DLD1 (cell line): ENCODE data around the gene TIMM29.

Experiments
- in situ Hi-C: cut with HindIII; loops from 2 replicates; pipeline ENCODE4 v1.10.0; 2017; ENCODE audit warnings: low sequenced_read_pairs

TIMM29 gene

DNA sequence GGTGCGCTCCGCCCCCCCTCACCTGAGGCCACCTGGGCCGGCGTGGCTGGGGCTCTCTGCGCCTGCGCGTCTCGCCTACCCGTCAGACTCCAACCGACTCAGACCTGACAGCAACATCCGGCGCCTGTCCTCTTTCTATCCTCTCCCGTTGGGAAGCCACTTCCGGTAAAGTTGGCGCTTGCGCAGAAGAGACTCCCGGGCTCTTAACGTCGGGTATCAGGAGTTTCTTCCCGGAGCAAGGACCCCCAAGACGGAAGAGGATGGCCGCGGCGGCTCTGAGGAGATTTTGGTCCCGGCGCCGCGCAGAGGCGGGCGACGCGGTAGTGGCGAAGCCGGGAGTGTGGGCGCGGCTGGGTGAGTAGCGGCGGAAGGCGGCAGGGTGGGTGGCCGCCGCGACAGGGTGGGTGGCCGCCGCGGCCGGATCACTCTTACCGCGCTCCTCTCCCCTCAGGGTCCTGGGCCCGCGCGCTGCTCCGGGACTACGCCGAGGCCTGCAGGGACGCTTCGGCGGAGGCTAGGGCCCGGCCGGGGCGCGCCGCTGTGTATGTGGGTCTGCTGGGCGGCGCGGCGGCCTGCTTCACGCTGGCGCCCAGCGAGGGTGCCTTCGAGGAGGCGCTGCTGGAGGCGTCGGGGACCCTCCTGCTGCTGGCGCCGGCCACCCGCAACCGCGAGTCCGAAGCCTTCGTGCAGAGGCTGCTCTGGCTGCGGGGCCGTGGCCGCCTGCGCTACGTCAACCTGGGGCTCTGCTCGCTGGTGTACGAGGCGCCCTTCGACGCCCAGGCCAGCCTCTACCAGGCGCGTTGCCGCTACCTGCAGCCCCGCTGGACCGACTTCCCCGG is at the start of gene TIMM29, which contains the start of gene YIPF2:
Gene TIMM29 (plus strand): TSS at position 249 of the 839 bp plus-strand sequence. CDS start 12 bp downstream, at position 261.
Gene YIPF2 (minus strand): TSS at position 77 of the 839 bp plus-strand sequence. CDS start 229 bp downstream, outside the sequence.
- in situ Hi-C loops: no loop called here

DNA sequence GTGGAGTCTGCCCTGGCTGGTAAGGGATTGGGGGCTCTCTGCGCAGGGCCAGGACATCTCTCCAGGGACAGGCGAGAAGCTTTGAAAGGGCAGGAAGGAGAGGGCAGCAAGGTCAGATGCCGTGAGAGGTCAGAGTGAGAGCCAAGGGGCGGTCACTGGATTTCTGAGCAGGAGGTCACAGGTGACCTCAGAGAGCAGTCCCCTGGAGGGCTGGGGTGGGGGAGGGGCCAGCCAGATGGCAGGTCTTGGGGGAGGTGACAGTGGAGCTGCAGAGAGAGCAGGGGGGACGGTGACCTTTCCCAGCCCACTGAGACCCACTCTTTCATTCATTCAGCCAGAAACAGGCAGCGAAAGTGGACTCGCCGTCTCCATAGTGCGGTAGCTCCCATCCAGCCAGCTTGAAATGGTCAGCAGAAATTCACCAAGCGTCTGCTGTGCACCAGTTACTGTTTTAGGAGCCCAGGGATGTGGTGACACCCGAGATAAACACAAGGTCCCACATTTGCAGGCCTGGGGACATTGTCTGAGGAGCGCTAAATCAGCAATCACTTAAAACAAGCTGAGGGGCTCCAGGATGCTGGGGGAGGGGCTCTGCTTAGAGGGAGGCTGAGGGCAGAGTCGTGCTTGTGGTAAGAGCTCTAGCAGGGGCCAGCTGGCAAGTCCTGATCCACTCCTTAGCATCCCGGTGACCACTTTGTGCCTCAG is 47.1 kb upstream of the TIMM29 start:
- in situ Hi-C loops: no loop called here

DNA sequence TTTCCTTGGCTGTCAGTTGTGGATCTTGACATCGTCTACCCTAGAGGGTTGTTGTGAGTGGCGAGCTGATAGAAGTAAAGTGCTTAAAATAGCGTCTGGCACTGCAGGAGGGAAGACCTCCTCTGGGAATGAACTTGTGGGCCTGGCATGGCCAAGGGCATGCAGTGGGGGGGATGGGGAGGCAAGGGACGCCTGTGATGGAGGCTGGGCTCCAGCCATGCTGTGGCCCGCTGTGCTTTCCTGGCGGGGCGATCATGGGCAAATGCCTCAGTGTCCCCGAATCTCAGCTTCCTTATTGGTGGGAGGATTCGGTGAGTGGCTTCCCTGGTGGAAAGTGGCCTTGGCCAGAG is 46.5 kb upstream of the TIMM29 start:
- in situ Hi-C loops: no loop called here

DNA sequence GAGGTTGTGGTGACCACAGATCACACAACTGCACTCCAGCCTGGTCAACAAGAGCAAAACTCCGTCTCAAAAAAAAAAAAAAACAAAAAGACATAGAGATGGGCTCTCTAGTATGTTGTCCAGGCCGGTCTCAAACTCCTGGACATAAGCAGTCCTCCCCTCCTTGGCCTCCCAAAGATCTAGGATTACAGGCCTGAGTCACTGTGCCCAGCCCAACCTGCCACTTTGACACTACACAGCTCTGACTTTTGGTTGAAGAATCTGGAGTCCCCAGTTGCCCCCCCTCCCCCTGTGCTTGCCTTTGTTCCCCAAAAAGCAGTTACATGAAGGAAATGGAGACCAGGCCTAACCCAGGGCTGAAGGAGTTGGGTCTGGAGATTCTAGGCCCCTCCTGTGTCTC is 44.3 kb upstream of the TIMM29 start:
- in situ Hi-C loops: no loop called here

DNA sequence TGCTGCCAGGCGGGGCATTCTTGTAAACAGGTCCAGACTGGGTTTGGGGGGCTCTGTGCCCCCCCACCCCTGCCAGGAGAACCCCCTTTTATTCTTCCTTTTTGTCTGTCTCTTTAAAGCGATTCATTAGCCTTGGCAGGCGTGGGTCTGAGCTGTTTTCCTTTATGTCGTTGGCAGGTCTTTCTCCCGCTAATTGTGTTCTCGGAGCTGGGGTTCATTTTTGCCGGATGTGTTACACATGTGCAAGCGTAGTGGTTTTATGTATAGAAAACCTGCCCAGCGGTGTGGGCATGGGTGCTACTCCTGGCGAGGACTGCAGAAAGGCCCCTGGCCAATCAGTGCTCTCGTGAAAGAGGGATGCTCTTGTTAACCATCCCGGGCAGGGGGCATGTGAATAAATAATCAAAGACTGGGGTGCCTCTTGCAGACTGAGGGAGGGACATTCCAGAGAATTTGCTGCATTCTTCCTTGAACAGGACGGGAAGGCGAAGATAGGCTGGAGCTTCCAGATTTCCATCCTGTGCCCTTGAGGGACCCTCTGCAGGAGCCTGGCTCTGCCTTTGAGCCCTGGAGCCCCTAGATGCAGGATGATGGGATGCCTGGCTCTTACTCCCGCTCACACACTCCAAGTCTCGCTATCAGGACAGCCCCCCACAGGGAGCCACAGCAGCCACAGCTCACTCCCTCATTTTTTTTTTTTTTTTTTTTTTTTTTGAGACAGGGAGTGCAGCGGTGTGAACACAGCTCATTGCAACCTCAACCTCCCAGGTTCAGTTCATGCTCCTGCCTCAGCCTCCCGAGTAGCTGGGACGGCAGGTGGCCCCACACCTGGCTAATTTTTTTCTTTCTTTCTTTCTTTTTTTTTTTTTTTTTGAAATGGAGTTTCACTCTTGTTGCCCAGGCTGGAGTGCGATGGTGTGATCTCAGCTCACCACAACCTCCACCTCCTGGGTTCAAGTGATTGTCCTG is 43.1 kb upstream of the TIMM29 start:
- in situ Hi-C loops: no loop called here

DNA sequence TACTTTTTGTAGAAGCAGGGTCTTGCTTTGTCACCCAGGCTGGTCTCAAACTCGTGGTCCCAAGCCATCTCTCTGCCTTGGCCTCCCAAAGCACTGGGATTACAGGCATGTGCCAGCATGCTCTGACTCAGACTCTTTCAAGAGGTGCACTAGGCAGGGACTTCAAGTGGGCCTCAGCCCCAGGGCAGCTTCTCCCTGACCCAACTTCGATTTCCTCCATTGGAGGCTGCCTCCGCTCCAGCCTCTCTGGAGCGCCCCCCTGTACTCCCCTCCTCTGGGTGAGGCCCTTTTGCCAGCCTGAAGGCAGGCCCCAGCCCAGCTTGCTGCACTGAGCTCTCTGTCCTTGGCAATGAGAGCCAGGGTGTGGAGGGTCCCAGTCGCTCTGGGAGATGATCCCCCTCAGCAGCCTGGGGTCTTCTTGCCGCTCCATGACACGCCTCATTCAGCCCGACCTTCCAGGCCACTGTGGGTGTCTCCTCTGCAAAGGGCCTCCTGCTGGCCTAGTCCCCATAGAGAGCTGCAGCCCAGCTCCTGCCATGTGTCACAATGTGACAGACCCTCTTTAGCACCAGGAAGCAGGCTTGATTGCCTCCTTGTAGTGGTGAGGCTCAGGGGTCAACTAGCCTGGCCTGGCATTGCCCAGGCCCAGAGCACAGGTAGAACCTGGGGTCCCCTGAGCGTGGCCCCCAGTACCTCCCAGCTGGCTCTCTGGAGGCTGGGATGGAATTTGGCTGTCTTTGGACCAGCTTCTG is 40.8 kb upstream of the TIMM29 start:
- in situ Hi-C loops: no loop called here

DNA sequence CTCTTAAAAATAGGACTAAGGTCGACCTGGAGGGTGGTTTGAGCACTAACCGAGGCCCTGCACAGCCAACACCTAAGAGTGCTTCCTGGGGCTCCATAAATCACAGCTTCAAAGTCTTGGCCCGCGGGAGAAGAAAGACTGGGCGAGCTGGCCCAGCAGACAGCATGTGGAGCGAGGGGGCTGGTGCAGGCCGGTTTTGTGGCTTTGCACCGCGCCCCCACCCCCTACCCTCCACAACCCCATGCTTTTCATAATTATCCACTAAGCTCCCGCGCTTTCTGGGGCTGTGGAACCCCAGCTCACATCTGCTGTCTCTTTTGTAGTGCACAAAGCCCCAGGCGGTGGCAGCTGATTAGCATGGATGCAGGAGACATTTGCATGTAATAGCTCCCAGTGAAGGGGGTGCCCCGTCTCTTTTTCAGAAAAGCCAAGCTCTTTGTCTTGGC is 40.2 kb upstream of the TIMM29 start:
- in situ Hi-C loops: no loop called here

DNA sequence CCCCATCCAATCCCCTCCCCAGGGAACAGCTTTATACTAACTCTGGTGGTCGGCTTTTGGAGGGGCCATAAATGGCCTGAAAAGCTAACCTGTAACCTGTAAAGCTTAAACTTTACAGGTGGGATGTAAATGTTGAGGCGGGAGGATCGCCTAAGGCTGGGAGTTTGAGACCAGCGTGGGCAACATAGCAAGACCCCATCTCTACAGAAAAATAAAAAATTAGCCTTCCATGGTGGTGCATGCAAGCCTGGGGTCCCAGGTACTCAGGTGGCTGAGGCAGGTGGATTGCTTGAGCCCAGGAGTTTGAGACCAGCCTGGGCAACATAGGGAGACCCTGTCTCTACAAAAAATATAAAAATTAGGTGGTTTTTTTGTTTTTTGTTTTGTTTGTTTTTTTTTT is 38.7 kb upstream of the TIMM29 start:
- in situ Hi-C loops: no loop called here

DNA sequence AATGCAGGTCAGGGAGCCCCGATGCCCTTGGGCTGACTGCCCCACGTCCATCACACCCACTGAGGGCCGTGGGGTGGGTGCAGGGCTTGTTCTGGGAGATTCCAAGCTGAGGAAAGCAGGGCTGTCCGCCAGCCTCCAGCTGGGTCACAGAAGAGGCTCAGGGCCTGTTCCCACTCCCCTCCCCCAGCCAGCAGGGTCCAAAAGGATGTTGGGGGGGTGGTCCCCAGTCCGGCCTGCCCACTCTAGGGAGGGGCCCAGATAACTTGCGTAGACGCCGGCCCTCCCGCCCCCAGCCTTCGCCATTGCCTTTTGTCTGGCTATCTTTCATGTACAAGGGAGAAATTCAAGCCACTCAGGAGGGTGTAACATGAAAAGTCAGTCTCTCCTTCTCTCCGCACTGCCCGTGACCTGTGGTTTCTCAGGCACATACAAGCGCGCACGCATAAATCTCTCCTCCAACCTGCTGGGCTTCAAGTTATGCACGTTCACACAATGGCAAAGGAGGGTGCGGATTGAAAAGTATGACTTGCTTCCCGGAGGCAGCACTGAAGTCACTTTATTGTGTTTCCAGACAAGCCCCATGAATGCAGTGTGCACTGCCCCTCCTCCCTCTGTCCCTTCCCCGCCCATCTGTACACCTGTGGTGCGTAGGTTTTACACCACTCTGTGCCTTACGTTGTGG is 37.1 kb upstream of the TIMM29 start:
- in situ Hi-C loops: no loop called here

DNA sequence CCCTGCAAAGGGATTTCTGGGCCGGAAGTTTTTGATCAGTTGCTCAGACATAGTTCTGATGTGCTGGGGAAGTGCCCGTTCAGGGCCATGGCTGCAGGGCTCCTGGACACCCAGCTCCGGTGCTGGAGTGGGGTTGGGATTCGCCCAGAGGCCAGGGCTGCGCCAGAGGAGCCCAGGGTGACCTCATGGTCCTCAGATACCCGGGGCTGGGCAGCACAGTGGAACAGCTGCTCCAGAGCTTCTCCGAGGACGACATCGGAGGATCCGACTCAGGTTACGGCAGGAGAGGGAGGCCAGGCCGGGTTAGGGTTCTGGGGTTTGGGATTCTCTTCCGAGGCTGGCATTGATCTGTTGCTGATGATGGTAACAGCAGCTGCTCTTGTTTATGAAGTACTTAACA is 36.4 kb upstream of the TIMM29 start:
- in situ Hi-C loops: no loop called here

DNA sequence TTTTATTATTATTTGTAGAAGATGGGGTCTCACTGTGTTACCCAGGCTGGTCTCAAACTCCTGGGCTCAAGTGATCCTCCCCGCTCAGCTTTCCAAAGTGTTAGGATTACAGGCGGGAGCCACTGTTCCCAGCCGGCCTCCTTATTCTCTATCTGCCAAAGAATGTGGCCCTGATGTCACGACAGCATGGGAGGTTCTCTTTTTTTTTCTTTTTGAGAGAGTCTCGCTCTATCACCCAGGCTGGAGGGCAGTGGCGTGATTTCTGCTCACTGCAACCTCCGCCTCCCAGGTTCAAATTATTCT is 33.7 kb upstream of the TIMM29 start:
- in situ Hi-C loops: no loop called here

DNA sequence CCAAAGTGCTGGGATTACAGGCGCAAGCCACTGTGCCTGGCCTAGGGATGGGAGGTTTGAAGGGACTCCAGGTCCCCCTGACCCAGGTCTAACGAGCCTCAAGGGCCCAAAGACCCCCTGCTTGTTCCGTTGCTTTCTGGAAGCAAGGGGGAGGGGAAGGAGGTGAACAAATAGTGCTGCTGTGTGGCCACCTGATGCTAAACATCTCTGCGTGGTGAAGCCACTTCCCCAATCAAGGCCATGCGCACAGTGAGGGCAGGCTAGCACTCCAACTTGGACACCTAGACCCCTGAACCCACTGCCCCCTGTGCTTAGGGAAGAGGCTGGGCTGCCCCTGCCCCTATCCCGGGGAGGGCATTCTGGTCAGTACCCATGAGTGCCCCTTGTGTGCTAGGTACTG is 33.2 kb upstream of the TIMM29 start:
- in situ Hi-C loops: no loop called here

DNA sequence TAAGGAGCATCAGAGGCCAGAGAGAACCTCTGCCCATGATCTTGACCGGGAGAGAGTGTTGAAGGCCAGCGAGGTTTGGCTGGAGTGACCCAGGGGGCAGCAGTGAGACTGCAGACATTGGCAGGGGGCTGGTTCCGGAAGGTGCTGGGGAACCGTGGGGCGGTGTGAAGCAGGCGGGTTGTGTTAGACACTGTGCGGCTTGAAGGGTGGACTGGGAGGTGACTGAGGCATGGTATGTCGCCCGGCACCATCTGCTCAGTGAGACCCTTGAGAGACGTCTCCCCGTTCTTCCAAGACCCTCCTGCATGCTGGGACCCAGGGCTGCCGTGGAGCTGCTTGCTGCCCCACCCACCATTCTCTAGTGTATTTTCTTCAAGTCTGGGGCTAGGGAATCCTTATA is 32.7 kb upstream of the TIMM29 start:
- in situ Hi-C loops: no loop called here

DNA sequence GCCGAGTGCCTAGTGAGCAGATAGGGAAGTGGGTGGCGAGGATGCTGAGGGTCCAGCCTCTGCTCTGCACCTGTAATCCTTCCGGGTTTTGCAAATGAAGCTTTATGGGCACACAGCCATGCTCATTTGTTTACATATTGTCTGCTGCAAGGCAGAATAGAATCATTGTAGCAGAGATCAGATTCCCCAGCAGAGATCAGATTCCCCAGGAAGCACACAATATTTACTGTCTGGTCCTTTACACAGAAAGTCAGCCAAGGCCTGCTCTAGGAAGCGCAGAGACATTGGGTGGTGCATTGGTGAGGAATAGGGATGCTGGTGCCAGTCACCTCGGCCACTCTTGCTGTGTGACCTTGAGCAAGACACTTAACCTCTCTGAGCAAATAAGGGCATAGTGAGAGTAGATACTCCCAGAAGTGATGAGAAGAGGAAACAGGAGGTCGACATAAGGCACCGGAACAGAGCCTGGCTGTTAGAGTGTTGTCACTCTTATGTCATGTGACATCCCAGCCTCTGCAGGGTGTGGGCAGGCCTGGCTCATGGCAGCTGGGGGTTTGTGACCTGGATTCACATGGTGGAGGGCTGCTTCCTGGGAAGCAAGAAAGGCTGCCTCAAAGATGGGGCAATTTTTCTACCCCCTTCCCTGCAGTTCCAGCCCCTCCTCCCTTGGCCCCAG is 31.6 kb upstream of the TIMM29 start:
- in situ Hi-C loops: no loop called here

DNA sequence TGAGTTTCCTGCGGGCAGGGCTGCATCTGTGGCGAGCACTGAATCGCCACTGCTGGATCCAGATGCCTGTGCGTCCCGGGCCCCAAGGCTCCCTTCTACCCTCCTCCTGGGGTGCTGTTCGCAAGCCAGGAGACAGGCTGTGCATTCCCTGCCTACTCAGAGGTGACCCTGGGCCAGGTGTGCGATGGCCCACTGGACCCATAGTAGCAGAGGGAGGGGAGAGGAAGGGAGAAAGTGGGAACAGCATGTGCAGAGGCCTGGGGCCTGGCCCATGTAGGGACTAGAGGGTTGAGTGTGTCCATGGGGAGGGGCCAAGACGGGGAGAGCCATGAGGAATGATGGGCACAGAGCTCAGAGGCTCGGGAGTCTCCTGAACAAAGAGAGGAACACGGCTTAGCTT is 30.0 kb upstream of the TIMM29 start:
- in situ Hi-C loops: no loop called here

DNA sequence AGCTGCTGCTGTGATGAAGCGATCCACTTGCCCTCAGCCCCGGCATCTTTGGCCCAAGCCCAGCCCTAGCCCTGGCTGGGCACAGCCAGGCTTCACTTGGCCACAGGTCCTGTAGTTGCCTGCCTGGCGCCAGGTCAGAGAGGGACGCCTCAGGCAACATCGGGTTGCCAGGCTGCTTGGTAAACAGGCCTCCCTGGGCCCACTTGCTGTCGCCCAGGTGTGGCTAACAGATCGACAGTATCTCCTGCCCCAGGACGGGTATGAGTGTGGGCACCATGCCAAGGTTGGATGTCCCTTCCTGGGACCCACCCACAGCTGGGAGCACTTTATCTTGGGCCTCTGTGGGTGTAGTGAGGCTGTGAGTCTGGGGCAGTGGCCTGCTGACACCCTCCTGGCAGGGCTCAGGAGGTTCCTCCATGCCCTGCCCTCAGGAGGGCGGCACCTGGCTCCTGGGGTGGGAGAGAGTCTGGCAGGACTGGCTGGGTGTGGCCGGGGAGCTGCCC is 29.4 kb upstream of the TIMM29 start:
- in situ Hi-C loops: no loop called here

DNA sequence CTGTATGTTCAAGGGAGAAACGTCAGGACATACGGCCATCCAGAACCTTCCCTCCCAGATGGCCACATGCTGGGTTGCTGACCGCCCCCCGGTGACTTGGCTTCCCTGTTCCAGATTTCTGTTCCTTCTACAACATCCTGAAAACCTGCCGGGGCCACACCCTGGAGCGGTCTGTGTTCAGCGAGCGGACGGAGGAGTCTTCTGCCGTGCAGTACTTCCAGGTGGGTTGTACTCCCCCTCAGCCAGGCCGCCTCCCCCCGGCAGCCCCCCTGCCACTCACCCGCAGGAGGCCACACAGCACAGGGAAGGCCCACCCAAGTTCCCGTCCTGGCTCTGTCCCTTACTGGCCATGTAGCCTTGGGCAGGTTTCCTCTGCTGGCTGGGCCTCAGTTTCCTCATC is 20.7 kb upstream of the TIMM29 start:
- in situ Hi-C loops: no loop called here

DNA sequence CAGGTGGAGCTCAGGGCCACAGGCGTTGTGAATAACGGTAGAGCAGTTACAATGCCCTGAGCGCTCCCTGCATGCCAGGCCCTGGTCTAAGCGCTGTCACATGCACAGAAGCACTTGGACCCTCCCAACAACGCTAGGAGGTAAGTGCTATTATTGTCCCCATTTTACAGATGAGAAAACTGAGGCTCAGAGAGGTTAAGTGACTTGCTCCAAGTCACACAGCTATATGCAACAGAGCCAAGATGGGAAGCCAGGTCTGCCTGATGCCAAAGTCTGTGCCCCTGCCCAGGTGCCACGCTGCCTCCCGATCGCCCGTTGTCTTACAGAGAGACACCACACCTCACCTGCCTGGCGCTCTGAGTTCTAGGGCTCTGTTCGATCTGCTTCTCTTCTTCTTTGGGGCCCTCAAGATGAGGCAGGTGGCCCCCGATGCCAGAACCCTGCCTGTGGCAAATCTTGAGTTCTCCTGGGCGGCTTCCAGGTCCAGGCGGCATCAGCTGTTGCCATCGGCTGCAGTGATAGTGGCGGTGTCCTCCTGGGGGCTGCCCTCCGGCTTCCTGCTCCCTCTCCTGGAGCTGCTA is 20.1 kb upstream of the TIMM29 start:
- in situ Hi-C loops: no loop called here
